Measurements from ENCODE around the gene GFER. TPM values are rescaled to one million over a fixed set of nuclear protein-coding genes. Genes with fewer than 3 reads are reported as not detected.

The GFER gene
- total and polyA plus RNA-seq, 2 of the 8 experiments (the other 6 are each of a cell fraction or from before 2014, with no cell fraction given): 17.7 to 37.9 TPM

GRCh38 chr16:1947369-1947670, 36.7 kb upstream of the GFER start (continued):
- TF ChIP-seq CHD7 (IDR thresholded peaks at IDR 0.05; ENCODE audit: insufficient replicate concordance, low read length) (no peak), YY1 (IDR thresholded peaks at IDR 0.05; ENCODE audit: low read depth, low read length) (no peak), MAFK (IDR thresholded peaks at IDR 0.05; ENCODE audit: low read depth, low read length) (no peak), SUZ12 (IDR thresholded peaks at IDR 0.05; ENCODE audit: low read length) (no peak), SRF (IDR thresholded peaks at IDR 0.05; ENCODE audit: low read depth, low read length) (no peak), E2F6 (IDR thresholded peaks at IDR 0.05) (no peak), TBP (IDR thresholded peaks at IDR 0.05; ENCODE audit: low read depth, low read length) (no peak), GTF2F1 (IDR thresholded peaks at IDR 0.05; ENCODE audit: borderline replicate concordance, low read depth, low read length) (no peak), ATF3 (IDR thresholded peaks at IDR 0.05; ENCODE audit: insufficient read depth, low read depth, low read length) (no peak), CEBPB (IDR thresholded peaks at IDR 0.05; ENCODE audit: low read depth, low read length) (no peak), KDM4A (IDR thresholded peaks at IDR 0.05; ENCODE audit: low read depth, low read length, severe bottlenecking) (no peak), CHD2 (IDR thresholded peaks at IDR 0.05; ENCODE audit: low read length) (no peak)
